Measurements from ENCODE around the gene OR5H6.

Gene OR5H6

DNA sequence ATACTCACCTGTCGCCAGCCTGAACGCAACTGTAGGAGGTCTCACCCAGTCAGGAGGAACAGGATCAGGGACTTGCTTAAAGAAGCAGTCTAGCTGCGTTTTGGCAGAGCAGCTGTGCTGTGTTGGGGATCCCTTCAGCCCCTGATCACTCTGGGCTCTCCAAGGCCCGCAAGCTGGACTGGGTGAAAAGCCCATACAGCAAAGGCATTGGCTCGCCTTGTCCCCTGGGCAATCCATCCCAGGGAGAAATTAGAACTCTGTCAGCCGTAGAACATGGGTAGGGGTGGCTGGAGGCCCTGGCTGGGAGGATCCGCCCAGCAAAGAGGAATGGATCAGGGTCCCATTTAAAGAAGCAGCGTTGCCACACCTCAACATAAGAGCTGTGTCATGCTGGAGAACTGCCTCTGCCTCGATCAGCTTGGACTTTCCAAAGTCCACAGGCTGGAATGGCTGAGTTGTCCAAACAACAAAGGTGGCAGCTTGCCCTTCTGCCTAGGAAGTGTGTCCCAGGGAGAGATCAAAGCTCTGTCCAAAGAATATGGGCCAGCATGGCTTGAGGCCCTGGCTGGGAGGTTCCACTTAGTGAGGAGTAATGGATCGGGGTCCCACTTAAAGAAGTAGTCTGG lies 27.4 kb downstream of the OR5H6 start:
- Histone ChIP-seq H3K27ac (ENCODE audit: low read length) (no peak overlapping the region), H4K20me1 (ENCODE audit: insufficient read depth, low read length) (no peaks in the 10 kb centered on the region), H3K4me2 (ENCODE audit: low read depth, low read length) (no peak overlapping the region), H3K4me1 (ENCODE audit: low read length) (no peaks in the 10 kb centered on the region), H3K79me2 (ENCODE audit: low read length) (no peaks in the 10 kb centered on the region), H2AFZ (ENCODE audit: low read length) (no peak overlapping the region), H3F3A (ENCODE audit: insufficient read depth, low read length) (no peaks in the 10 kb centered on the region), H3K27me3 (replicated peaks; ENCODE audit: insufficient read depth, low read length) (no peaks in the 10 kb centered on the region), H3K36me3 (replicated peaks; ENCODE audit: insufficient read depth, low read length) (no peaks in the 10 kb centered on the region), H3K4me3 (ENCODE audit: low read length) (no peak overlapping the region), H3K9ac (ENCODE audit: low read length) (no peak overlapping the region), H3K9me2 (replicated peaks; ENCODE audit: insufficient read depth, low read length) (no peaks in the 10 kb centered on the region), H3K9me3 (replicated peaks; ENCODE audit: insufficient read depth, low read length) (no peaks in the 10 kb centered on the region)
- DNase-seq, result no peak
- TF ChIP-seq EZH2phosphoT487 (IDR thresholded peaks at IDR 0.05; ENCODE audit: low read length) (no peak), EZH2 (optimal IDR thresholded peaks at IDR 0.05; ENCODE audit: low read depth, low read length) (no peak)
- TF ChIP-seq, protein P1, sequence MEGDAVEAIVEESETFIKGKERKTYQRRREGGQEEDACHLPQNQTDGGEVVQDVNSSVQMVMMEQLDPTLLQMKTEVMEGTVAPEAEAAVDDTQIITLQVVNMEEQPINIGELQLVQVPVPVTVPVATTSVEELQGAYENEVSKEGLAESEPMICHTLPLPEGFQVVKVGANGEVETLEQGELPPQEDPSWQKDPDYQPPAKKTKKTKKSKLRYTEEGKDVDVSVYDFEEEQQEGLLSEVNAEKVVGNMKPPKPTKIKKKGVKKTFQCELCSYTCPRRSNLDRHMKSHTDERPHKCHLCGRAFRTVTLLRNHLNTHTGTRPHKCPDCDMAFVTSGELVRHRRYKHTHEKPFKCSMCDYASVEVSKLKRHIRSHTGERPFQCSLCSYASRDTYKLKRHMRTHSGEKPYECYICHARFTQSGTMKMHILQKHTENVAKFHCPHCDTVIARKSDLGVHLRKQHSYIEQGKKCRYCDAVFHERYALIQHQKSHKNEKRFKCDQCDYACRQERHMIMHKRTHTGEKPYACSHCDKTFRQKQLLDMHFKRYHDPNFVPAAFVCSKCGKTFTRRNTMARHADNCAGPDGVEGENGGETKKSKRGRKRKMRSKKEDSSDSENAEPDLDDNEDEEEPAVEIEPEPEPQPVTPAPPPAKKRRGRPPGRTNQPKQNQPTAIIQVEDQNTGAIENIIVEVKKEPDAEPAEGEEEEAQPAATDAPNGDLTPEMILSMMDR (IDR thresholded peaks at IDR 0.05; ENCODE audit: low read length), result no peak
